ENCODE measurements around the gene ERMARD. TPM values are rescaled to one million over a fixed set of nuclear protein-coding genes. Genes with fewer than 3 reads are reported as not detected.

The ERMARD gene
- polyA plus RNA-seq, 1 experiment = 26.8 TPM

- Histone ChIP-seq H3K9me3 (ENCODE audit: control insufficient read depth, insufficient read depth, low read length) (peaks cover 4% of the 10 kb centered on the region; the same call in 1 of the 2 replicates), H3K4me3 (ENCODE audit: low read depth, low read length) (no peak overlapping the region), H3K27me3 (ENCODE audit: control insufficient read depth, insufficient read depth, low read length) (peaks cover 8% of the 10 kb centered on the region), H3K27ac (ENCODE audit: low read depth, low read length) (no peak overlapping the region)
- CTCF ChIA-PET = no interaction called here
- TF ChIP-seq CTCF (IDR thresholded peaks at IDR 0.05; ENCODE audit: low read depth, low read length) = no peak
- POLR2A ChIA-PET = no interaction called here
- no peak for DNase-seq (ENCODE audit: low read depth, low spot score)
Measured at GRCh38 chr6:169810066-169810989, 58.9 kb downstream of the ERMARD start.

- CTCF ChIA-PET = no interaction called here
- H3K9me3 ChIP-seq (ENCODE audit: control insufficient read depth, insufficient read depth, low read length) = peaks cover 4% of the 10 kb centered on the region; the same call in 1 of the 2 replicates
- DNase-seq (ENCODE audit: low read depth, low spot score) = no peak
- peaks cover 8% of the 10 kb centered on the region for H3K27me3 ChIP-seq (ENCODE audit: control insufficient read depth, insufficient read depth, low read length)
- no peak for TF ChIP-seq CTCF (IDR thresholded peaks at IDR 0.05; ENCODE audit: low read depth, low read length)
- POLR2A ChIA-PET = no interaction called here
- no peak overlapping the region for H3K27ac ChIP-seq (ENCODE audit: low read depth, low read length)
- H3K4me3 ChIP-seq (ENCODE audit: low read depth, low read length) = no peak overlapping the region
Measured at GRCh38 chr6:169811072-169811471, 59.6 kb downstream of the ERMARD start.

- Histone ChIP-seq H3K27ac (ENCODE audit: low read depth, low read length) (no peak overlapping the region), H3K4me3 (ENCODE audit: low read depth, low read length) (no peak overlapping the region), H3K9me3 (ENCODE audit: control insufficient read depth, insufficient read depth, low read length) (peaks cover 4% of the 10 kb centered on the region; the same call in 1 of the 2 replicates), H3K27me3 (ENCODE audit: control insufficient read depth, insufficient read depth, low read length) (peaks cover 10% of the 10 kb centered on the region)
- CTCF ChIA-PET = interaction anchor here (1.1 kb wide), 1 partner anchor 20 kb away, joined by 5 read pairs; no protein-coding TSS in a partner anchor
- POLR2A ChIA-PET = no interaction called here
- no peak for TF ChIP-seq CTCF (IDR thresholded peaks at IDR 0.05; ENCODE audit: low read depth, low read length)
- no peak for DNase-seq (ENCODE audit: low read depth, low spot score)
Measured at GRCh38 chr6:169811521-169812256, 60.3 kb downstream of the ERMARD start.

GRCh38 chr6:169812257-169812644 is 60.8 kb downstream of the ERMARD start:
- no peak for DNase-seq (ENCODE audit: low read depth, low spot score)
- Histone ChIP-seq H3K4me3 (ENCODE audit: low read depth, low read length) (no peak overlapping the region), H3K27ac (ENCODE audit: low read depth, low read length) (no peak overlapping the region), H3K27me3 (ENCODE audit: control insufficient read depth, insufficient read depth, low read length) (peaks cover 11% of the 10 kb centered on the region), H3K9me3 (ENCODE audit: control insufficient read depth, insufficient read depth, low read length) (peaks cover 4% of the 10 kb centered on the region; the same call in 1 of the 2 replicates)
- CTCF ChIA-PET = interaction anchor here (1.1 kb wide), 1 partner anchor 19 kb away, joined by 5 read pairs; no protein-coding TSS in a partner anchor
- POLR2A ChIA-PET = no interaction called here
- TF ChIP-seq CTCF (IDR thresholded peaks at IDR 0.05; ENCODE audit: low read depth, low read length) = no peak

Data from AG04450 (cell line).